Mucosa of gallbladder (tissue), 1 donor: ENCODE measurements around the gene XPR1. TPM values are rescaled to one million over a fixed set of nuclear protein-coding genes. Genes with fewer than 3 reads are reported as not detected.
"Not testable (repeated sequence)": the region's sequence is repeated elsewhere in the genome, so short reads cannot be mapped to it uniquely, and the experiment has no call there.

Experiments
- DNase-seq: peaks from one replicate; pipeline ENCODE4 v3.0.0-alpha.2; 2020; ENCODE audit warnings: low spot score
- total RNA-seq: library from RNA; stranded (reverse); gene quantifications from one replicate; pipeline ENCODE4 v1.2.1, GENCODE V29; 2021
- donor health status: DM: no; HTN: no; CAD: no.

XPR1 gene
- total RNA-seq, 1 donor from 2014 or later: 32.6 TPM

DNA sequence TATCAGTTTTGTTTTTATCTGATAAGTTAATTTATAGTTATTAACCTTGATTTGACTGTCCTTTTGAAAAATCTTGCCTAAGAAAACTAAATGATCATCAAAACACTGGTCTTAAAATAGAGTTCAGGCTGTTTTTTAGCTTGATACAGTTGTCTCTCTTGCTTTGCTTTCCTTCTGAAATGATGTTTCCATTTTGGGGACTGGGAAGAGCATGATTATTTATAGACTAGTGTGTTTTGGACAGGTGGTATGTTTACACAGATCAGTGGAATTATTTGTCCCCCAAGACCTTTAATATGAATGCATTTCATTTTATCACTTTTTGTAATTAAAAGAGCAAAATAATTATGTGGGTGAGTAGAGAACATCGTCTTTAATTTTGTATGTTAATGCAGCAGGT, 90.8 kb downstream of the XPR1 start:
- no peak for DNase-seq

DNA sequence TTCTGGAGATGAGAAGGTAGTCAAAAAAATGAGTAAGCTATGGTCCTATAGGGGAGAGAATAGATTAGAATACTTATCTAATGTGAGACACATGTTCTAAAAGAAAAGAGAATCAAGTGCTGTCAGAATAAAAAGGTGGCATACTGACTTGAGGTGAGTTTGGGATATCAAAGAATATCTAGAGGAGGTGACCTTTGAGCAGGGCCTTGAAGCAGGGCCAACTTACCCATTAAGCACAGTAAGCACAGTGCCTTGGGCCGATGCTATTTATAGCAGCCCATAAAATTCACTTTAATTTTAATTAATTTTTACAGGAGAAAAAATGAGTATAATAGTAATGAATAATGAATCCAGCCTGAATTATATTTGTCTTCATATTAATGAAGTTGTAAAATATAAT, 92.2 kb downstream of the XPR1 start:
- DNase-seq: no peak

GRCh38 chr1:180726024-180726423, 94.2 kb downstream of the XPR1 start:
- not testable (repeated sequence) for DNase-seq

GRCh38 chr1:180727751-180728150, 95.9 kb downstream of the XPR1 start:
- DNase-seq: not testable (repeated sequence)

DNA sequence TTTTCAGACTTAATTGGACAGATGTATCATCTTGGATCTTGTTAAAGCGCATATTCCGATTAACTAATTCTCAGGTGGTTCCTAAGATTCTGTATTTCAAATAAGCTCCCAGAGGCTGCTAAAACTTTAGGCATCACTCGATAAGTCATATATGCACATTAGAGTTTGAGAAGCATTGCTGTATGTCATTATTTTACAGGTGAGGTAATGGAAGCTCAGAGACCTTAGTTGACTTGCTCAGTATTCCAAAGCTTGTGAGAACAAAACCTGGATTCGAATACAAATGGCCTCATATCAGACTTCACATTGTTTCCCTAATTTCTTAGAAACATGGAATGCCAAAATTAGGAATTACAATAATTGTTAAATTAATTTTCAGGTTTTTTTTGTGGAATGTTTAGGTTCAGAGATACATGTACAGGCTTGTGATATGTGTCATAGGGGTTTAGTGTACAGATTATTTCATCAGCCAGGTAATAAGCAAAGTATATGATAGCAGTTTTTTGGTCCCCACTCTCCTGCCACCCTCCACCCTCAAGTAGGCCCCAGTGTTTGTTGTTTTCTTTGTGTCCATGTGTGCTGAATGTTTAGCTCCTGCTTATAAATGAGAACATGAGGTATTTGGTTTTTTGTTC, 96.8 kb downstream of the XPR1 start:
- DNase-seq: no peak

DNA sequence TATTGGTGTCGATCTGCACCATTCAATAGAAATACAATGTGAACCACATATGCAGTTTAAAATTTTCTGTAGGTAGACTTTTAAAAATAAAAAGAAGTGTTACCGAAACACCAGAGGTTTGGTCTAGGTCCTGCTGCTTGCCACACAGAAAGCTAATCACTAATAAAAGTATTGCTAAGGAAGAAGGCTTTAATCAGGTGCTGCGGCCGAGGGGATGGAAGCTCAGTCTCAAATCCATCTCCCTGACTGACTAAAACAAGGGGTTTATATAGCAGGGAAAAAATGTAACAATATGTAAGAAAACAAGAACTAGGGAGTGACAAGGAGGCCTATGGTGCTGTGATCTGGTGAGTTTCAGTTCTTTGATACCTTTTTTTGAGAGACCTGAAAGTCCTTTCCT, 99.3 kb downstream of the XPR1 start:
- no peak for DNase-seq

- no peak for DNase-seq
Observed at GRCh38 chr1:180732866-180733265, 101.0 kb downstream of the XPR1 start.

DNA sequence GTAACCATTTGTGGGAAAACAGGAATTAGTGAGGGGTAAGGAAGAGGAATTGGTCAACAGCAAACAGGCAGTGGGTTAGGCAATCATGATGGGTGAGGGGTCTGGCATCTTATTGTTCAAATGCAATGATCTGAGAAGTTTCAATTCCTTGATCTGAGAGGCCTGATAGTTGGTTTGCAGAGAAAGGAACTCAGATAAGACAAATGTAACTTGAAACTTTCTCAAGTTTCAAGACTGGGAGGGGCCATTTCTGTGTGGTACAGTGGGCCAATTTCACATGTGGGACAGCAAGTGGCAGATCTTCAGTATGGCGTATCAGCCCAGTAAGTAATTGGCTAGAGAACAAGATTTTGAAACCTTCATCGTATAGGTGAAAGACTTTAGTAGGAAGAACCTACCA, 102.5 kb downstream of the XPR1 start:
- no peak for DNase-seq

- DNase-seq: no peak
Observed at GRCh38 chr1:180742663-180743062, 110.8 kb downstream of the XPR1 start.

- no peak for DNase-seq
Observed at GRCh38 chr1:180743868-180744267, 112.0 kb downstream of the XPR1 start.

- DNase-seq: no peak
Observed at GRCh38 chr1:180745098-180745497, 113.3 kb downstream of the XPR1 start.

DNA sequence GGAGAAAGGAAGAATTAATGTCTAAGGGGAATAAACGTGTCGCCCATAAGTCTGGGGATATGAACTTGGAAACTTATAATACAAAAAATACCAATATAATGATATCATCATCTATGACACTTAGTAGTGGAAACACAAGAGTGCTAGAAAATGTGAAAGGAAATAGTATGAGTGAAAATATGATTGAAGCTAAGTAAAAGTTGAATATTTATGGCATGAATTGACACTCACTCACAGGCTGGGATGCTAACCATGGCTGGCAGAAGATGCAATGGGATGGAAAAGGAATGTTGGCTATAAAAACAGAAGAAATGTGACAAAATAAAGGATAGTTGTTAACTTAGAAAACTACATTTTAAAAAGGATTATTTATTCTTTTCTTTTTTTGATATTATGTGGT, 120.1 kb downstream of the XPR1 start:
- DNase-seq: no peak

- no peak for DNase-seq
Observed at GRCh38 chr1:180754453-180754852, 122.6 kb downstream of the XPR1 start.

DNA sequence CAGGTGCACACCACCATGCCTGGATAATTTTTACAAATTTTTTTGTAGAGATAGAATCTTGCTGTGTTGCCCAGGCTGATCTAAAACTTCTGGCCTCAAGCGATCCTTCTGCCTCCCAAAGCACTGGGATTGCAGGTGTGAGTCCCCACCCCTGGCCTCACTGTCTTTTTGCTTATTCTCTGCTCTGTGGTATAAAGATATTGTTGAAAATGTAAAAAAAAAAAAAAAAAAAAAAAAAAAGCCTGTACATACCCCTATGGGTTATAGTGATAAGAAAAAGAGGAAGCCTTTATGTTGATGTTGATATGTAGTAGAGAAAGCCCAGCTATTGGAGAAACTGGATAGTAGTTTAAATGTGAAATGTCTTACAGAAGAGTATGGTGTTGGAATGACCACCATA, 125.8 kb downstream of the XPR1 start:
- DNase-seq: no peak

- DNase-seq: no peak
Observed at GRCh38 chr1:180762796-180763195, 131.0 kb downstream of the XPR1 start.

DNA sequence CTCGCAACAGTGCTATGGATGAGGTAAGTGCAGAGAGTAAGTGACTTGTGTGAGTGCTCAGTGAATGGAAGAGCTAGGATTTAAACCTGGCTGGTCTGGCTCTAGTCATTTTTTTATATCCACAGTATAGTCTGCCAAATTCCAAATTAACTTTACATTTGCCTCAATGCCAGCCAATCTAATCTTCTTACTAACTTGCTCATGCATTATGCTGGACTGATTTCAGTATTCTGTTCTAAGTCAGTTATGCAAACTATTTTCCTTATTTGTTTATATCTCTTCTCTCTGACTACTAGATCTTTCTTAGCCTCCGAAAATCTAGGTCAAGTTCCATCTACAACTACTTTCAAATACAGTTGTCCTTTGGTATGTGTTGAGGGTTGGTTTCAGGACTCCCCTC, 133.3 kb downstream of the XPR1 start:
- DNase-seq: no peak

GRCh38 chr1:180769889-180770288, 138.1 kb downstream of the XPR1 start:
- DNase-seq: no peak

DNA sequence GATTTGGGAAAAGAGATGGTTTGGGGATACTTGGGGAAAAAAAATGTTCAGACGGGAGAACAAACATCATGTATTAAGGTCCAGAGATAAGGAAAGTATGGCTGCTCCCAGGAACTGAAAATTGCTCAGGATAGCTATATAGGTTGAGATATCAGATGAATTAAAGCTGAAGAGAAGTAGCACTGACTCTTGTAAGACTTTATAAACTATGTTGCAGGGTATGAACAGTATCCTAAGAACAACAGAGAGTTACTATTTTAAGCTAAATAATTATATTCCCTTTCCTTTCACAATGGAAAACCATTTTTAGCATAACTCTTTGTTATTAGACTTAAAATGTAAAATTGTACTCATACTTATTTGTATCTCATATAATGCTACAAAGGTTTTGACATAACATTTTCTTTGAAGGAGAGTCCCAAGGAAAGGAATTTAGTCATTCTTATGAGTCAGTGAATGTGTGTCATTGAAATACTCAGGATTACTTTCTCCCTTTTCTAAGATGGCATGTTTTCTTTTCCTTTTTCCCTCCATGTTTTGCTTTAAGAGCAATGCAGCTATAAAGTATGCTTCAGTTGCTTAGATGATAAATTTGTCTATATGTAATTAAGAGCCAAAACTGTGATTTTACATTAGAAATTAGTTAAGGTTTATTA, 141.5 kb downstream of the XPR1 start:
- DNase-seq: no peak

DNA sequence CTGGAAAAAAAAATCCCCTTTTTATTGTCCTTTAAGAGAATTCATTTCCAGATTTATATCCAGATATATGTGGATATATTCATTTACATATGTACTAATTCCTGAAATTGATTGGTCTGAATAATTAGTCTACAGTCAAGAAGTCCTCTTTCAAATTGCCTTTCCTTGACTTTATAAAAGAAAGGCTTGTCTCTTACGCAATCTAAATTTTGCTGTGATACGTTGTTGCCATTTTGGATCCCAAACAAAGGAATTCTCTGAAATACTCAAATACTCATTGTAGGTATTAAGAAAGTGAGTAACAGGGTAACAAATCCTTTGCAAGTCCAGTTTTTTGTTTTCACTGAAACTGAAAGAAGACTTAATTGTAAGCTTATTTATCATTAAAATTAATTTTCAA, 144.0 kb downstream of the XPR1 start:
- DNase-seq: no peak

DNA sequence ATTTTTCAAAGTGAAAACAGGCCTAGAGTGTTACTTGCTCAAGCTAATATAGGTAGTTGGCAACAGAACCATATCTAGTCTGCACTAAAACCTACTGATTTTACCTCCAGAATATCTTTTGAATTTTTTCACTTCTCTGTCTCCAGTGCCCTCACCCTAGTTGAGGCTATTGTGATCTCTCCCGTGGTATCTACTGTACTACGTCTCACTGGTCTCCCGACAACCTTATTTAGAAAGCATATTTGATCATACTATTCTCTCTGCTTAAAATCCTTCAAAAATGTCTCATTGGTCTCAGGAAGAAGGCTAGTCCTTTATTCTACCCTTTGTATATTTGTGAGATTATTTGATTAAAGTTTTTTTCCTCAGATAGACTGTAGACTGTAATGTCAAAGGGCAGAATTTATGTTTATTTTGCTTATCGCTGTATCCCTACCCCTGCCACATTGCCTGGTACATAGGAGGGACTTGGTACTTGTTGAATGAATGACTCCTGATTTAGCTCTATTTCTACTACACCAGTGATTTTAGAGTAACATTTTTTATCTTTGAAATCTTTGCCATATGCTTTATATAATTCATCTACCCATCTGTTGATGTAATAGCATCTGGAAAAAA, 145.4 kb downstream of the XPR1 start:
- DNase-seq: no peak

- no peak for DNase-seq
Observed at GRCh38 chr1:180778782-180779398, 147.1 kb downstream of the XPR1 start.

- no peak for DNase-seq
Observed at GRCh38 chr1:180779584-180779983, 147.8 kb downstream of the XPR1 start.

DNA sequence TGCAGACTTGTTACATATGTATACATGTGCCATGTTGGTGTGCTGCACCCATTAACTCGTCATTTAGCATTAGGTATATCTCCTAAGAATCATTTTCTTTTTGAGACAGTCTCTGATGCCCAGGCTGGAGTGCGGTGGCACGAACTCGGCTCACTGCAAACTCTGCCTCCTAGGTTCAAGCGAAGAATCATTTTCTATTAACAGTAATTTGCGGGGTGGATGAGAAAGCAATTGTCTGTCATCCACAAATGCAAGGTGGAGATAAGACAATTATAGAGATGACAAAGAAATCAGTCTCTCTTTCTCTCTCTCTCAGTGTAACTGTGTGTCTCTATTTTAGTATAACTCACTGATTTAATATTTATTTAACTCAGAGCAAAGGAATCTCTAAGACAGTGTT, 149.9 kb downstream of the XPR1 start:
- no peak for DNase-seq
